Left hindlimb (tissue), 1 donor: Measurements from ENCODE around the gene ECI1.
A peak's percentile ranks its signal among the peaks of the same experiment; 100 is the strongest.

Source experiments
- DNase-seq: peaks from one replicate; pipeline ENCODE4 v3.0.0-alpha.2; 2018

ECI1 gene

DNA sequence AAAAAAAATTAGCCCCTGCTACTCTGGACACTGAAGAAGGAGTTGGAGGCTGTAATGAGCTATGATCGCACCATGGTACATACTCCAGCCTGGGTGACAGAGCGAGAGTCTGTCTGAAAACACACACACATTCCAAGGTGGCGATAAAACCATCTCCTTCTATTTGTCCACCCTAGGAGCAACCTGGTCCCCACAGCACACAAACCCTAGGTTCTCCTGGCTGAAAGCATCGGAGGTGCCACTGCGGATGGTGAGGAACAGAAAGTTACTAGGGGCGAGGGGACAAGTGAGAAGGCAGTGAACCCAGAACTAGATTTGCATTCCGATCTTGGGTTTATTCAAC lies 1.4 kb upstream of the ECI1 start:
- no peak for DNase-seq

DNA sequence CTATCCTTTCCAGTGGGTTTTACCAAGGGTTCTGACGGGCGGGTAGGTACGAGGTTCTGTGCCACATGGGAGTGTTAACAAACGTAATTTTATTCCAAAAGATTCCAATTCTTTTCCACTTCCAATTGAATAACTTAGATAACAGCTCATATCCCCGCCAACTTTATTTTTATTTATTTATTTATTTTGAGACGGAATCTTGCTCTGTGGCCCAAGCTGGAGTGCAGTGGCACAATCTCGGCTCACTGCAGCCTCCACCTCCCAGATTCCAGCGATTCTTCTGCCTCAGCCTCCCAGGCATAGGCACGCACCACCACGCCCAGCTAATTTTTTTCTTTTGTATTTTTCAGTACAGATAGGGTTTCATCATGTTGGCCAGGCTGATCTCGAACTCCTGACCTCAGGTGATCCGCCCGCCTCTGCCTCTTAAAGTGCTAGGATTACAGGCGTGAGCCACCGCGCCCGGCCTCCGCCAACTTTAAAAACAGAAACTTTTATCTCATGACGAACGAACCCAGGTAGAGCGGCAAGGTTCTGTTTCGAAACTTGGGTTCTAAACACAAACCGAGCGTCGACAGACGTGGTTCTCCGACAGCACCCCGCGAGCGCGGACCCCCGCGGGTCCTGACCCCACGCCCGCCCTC lies 613 bp downstream of the ECI1 start:
- DNase-seq: peak; percentile 29

DNA sequence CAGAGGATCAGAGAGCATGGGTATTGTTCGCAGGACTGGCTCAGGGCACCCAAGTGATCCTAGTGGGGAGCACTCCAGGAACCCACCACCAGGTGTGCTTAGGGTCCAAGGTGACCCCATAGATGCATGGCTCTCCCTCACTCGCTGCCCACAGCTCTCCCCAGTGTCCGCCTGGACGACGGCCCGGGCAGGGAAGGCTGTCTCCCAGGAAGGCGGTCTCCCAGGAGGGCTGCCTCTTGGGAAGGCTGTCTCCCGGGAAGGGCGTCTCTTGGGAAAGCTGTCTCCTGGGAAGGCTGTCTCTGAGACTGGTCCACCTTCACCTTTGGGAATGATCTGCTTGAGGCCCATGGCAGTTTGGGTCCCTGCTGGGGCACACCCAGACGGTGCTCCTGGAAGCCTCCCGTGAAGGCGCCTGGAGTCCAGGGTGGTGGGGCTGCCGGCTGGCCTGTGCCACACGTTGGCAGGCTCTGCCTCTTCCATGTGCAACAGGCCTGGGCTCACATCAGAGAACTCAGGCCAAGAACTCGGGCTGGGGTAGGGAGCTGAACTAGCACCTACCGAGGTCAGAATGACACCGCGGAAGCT lies 5.0 kb downstream of the ECI1 start:
- DNase-seq: peak; percentile 31

DNA sequence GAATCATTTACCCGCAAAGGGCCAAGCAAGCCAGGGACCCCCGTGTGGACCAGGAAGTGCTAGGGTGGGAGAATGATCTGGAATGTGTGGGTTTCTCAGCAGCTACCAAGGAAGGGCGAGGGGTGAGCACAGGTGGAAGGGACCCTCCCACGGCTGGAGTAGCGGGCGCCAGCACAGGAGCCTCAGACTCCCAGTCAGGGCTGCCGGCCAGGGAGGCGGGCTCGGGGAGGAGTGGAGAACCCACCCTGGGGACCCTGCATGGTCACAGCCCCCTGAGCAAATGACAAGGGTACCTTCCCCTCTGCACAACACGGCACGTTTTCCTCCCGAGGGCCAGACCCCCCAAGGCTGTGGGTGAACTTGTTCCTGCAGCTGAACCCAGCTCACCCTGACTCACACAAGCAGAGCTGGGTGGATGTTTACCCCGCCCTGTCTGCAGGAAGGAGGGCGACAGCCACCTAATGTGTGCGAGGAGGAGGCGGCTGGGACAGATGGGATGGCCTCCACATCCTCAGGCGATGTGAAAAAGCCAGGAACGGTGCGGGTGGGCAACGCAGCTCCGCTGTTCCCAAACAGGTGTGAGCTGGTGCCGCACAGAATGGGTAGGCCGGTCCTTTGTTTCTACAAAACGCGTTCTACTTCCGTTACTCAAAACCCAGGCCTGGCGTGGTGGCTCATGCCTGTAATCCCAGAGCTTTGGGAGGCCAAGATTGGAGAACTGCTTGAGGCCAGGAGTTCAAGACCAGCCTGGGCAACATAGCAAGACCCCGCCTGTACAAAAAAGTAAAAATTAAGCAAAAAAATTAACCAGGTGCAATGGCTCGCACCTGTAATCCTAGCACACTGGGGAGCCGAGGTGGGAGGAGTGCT lies 6.2 kb downstream of the ECI1 start:
- DNase-seq: no peak

DNA sequence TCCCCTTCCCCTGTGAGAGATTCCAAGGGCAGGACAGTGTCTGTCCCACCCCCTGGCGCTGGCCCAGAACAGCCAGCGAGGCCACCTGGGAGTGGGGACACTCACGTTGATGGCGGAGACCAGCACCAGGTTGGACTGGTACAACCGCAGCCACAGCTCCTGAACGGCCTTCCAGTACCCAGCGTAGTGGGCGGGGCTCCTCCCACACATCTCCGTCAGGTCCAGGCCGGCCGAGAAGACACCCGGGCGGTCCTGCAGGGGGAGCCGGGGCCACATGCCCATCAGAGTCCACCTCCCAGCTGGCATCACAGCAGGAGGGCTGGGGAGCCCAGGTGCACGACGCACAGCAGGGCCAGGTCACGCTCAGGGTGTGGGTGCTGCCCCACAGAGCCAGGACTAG lies 7.1 kb downstream of the ECI1 start:
- DNase-seq: peak; percentile 36

DNA sequence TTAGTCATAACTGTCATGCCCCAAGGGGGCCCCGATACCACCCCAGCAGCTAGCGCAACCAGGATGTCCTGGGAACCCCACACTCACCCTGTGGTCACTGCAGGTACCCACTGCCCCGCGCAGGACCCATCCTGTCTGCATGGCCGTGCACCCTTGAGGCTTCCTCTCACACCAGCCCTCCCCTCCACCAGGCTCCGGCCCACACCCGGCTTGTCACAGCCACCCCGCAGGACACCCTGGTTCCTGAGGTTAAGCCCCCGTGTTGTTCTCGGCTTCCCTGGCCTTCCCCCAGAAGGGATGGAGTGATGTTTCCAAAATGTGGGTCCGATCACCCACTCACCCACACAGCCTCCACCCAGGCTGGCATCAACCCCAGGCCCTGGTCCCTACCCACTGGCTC lies 7.6 kb downstream of the ECI1 start:
- peak; percentile 29 for DNase-seq

DNA sequence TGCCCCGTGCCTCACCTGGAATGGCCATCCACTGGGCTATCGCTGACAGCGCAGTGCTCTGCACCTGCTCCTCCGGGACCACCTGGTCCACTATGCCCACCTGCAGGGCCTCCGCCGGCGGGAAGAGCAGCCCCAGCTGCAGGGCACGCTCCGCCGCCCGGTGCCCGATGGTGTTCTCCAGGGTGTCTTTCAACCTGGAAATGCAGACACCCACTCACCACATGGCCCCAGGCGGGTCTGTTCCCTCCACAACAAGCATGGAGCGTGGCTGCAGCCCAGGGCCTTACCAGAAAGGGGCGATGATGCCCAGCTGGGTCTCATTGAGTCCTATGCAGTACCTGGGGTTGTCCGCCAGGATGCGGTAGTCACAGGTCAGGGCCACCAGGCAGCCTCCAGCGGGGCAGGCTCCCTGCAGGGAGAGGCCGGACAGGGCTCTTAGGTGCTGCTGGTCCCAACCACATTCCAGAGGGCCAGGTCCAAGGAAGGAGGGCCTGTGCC lies 8.3 kb downstream of the ECI1 start:
- no peak for DNase-seq

DNA sequence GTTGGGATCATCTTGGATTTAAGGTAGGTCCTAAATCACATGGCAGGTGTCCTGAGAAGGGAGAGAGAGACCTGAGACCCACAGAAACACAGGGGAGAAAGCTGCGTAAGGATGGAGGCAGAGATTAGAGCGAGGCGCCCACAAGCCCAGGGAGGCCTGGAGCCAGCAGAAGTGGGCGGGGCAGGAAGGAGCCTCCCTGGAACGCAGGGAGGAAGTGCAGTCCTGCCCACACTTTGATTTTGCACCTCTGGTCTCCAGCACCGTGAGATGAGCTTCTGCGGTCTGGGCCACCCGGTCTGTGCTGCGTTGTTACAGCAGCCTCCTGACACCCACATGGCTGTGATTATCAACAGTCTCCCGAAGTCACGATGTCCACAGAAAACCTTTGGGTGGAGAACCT lies 8.8 kb downstream of the ECI1 start:
- DNase-seq: no peak

DNA sequence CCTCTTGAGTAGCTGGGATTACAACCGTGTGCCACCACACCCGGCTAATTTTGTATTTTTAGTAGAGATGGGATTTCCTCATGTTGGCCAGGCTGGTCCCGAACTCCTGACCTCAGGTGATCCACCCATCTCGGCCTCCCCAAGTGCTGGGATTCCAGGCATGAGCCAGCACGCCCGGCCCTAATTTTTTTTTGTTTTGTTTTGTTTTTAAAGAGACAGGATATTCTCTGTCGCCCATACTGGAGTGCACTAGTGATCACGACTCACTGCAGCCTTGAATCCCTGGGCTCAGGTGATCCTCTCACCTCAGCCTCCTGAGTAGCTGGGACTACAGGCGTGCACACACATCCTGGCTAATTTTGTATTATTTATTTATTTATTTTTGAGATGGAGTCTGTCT lies 11.1 kb downstream of the ECI1 start:
- DNase-seq: peak; percentile 16

DNA sequence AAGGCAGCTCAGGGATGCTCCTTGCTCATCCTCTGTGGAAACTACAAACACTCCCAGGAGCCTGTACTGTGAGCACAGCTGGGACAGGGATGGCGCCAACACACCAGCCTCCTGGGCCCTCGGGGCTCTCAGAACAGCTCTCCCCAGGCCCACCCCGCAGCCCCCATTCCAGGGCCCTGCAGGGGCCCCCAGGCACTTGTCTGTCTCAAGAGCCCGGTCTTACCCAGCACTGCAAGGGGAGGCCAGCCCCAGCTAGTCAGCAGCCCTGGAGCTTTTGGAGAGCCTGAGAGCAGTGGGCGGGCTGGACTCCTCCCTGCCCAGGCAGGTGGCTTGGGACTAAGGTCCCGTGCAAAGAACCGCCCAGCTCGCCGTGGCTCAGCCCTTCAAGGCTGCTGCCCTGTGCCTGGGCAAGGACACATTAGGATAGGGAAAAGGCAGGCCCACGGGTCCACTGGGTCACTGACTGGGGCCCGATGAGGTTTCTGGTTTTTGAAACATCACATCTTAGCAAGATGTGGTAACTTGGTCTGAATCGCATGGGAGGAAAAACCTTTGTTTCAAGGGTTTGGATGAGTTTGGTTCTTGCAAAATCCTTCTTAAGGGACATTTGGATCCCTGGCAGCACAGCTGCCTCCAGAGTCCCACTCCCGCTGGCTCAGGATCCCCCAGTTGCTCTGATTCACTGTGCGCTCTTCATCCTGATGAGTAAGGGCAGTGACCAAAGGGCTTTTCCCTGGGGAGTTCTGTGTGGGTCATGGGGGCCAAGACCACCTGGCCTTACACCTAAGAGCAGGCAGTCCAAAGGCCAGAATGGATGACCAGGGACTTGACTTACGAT lies 12.3 kb downstream of the ECI1 start:
- DNase-seq: no peak

DNA sequence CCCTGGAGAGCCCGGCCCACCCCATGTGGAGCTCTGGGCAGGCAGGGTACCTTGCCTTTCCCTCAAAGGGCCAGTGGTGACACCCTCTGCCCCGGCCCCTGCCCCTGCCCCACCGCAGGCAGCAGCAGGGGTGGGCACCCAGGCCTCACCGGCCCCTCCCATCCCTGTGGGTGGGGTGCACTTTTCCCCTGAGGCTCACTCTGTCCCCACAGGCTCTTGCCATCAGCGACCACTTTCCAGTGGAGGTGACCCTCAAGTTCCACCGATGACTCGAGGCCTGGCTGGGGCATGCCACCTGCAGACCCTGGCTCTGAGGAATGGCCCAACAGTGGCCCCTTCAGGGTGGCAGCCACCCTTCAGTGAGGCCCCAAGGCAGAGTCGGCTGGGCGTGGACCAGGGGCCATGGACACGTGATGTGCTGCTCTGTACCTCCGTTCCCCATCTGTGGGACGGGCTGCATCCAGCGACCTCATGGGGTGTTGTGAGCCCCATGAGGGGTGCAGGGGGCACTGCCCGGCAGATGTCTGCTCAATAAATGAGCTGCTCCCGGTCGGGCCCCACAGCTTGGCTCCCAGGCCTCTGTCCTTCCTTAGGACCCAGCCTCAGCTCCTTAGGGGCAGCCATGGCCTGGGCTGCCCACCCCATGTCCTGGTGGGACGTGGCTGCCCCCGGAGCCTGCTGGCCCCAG lies 13.1 kb downstream of the ECI1 start:
- no peak for DNase-seq

DNA sequence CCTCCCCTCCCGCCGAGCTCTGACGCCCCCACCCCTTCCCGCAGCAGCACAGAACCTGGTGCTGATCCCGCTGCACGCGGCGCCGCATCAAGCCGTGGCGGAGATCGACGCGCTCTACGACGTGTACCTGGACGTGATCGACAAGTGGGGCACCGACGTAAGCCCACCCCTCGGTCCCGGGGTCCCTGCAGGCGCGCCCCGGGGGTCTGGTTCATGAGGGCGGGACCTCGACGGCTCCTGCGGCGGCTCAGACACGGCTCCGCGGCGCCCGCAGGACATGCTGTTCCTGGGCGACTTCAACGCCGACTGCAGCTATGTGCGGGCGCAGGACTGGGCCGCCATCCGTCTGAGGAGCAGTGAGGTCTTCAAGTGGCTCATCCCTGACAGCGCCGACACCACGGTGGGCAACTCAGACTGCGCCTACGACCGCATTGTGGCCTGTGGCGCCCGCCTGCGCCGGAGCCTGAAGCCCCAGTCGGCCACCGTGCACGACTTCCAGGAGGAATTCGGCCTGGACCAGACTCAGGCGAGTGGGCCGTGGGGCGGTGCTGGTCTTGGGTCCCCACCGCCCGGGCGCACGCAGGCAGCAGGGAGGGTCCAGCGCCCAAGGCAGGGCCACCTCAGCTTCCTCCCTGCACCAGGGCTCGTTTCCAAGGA lies 13.8 kb downstream of the ECI1 start:
- no peak for DNase-seq

DNA sequence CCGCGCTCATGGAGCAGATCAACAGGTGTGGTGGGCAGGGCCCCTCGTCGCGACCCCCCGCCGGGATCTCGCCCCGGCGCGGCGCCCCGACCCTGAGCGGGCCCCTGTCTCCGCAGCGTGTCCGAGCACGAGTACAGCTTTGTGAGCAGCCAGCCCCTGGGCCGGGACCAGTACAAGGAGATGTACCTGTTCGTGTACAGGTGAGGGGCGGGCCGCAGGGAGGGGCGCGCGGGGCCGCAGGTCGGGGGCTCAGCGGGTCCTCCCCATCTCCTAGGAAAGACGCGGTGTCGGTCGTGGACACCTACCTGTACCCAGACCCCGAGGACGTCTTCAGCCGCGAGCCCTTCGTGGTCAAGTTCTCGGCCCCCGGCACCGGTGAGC lies 14.3 kb downstream of the ECI1 start:
- DNase-seq: no peak

DNA sequence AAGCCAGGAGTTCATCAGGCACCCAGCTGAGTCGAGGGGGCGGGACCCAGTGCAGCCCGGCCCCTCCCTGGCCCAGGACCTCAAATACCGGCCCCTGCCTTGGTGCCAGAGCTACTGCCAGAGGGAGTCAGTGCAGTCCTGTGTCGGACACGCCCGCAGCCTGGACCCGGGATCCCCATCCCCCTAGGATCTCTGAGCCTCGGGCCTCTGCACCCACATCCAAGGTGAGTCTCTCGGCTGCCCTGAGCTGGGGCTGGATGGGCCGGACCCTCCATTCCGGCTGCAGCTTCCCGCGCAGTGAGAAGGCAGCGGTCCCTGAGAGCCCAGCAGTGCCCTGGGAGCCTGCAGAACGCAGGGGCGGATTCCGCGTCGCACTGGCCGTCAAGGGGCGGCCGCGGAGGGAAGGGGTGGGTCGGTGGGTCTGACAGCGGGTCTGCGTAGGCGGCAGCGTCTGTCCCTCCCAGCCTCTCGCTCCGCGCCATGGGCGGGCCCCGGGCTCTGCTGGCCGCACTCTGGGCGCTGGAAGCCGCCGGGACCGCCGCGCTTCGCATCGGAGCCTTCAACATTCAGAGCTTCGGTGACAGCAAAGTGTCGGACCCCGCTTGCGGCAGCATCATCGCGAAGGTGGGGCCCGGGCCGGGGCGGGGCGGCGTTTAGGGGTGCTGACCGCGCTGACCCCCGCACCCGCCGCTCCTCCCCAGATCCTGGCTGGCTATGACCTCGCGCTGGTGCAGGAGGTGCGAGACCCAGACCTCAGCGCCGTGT lies 14.9 kb downstream of the ECI1 start, which contains the start of gene DNASE1L2:
DNASE1L2 (plus strand) TSS at position 108 of the 765 bp plus-strand sequence; CDS start at position 481, 373 bp downstream.
- peak; percentile 63 for DNase-seq

DNA sequence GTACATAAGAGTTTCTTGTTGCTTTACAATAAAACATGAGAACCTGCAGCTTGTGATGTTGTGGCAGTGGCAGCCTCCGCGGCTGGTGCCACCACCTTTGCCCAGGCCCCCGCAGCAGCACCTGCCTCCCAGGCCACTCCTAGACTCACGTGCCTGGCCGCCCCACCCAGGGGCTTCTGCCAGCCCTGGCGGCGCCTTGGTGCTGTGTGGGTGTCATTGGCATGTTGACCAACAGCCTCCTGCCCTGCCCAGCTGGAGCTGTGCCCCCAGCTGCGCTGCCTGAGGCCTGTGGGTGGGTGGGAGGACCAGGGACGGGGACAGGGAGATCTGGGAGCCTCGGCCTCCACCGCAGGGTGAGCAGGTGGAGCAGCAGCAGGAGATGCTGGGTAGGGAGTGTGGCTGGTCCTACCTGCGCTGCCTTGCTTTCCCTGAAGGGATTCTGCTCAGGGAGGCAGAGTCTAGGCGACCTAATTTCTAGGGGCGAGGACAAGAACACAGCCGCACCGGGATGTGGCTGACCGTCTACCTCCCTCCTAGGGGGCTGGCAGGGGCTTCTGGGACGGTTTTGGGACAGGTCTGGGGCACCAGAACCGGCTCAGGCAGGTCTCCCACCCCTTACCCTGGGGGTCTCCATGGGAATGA lies 15.6 kb downstream of the ECI1 start:
- no peak for DNase-seq

DNA sequence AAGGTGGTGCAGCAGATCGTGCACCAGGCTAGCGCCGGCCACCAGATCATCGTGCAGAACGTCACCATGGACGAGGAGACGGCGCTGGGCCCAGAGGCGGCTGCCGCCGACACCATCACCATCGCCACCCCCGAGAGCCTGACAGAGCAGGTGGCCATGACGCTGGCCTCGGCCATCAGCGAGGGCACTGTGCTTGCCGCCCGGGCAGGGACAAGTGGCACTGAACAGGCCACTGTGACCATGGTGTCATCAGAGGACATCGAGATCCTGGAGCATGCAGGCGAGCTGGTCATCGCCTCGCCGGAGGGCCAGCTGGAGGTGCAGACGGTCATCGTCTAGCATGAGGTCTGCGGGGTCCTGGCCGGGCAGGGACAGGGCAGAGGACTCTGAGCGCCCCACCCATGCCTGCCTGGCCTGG lies 16.1 kb downstream of the ECI1 start:
- DNase-seq: no peak

DNA sequence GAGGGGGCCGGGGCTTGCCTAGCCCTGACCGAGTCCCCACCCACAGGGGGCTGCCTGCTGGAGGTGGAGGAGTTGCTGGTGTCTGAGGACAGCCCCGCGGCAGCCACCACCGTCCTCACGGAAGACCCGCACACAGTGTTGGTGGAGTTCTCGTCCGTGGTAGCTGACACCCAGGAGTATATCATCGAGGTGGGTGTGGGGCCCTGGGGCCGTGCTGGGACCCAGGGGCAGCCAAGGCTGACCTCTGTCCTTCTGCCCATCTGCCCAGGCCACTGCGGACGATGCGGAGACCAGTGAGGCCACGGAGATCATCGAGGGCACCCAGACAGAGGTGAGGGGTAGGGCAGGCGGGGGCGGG lies 16.6 kb downstream of the ECI1 start:
- DNase-seq: no peak

DNA sequence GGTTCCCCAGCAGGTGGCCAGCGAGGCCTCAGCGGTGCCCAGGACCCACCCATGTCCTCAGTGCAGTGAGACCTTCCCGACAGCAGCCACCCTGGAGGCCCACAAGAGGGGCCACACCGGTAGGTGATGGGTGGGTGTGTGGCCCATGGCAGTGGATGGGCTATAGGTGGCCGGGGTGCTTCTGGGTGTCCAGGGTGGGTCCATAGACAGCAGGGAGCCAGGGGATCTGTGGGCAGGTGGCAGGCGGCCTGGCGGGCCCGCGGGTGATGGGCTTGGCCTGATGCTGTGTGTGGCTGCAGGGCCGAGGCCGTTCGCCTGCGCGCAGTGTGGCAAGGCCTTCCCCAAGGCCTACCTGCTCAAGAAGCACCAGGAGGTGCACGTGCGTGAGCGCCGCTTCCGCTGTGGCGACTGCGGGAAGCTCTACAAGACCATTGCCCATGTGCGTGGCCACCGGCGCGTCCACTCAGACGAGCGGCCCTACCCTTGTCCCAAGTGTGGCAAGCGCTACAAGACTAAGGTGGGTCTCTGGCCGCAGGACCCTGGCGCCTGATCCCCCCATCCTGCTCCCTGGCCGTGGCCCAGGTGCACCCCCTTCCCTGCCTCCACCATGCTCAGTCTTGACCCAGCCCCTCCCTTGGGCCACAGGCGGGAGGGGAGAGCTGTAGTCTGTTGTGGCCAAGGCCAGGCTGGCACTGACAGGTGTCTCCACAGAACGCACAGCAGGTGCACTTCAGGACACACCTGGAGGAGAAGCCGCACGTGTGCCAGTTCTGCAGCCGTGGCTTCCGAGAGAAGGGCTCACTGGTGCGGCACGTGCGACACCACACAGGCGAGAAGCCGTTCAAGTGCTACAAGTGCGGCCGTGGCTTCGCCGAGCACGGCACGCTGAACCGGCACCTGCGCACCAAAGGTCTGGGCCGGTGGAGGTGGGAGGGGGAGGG lies 17.2 kb downstream of the ECI1 start:
- no peak for DNase-seq

DNA sequence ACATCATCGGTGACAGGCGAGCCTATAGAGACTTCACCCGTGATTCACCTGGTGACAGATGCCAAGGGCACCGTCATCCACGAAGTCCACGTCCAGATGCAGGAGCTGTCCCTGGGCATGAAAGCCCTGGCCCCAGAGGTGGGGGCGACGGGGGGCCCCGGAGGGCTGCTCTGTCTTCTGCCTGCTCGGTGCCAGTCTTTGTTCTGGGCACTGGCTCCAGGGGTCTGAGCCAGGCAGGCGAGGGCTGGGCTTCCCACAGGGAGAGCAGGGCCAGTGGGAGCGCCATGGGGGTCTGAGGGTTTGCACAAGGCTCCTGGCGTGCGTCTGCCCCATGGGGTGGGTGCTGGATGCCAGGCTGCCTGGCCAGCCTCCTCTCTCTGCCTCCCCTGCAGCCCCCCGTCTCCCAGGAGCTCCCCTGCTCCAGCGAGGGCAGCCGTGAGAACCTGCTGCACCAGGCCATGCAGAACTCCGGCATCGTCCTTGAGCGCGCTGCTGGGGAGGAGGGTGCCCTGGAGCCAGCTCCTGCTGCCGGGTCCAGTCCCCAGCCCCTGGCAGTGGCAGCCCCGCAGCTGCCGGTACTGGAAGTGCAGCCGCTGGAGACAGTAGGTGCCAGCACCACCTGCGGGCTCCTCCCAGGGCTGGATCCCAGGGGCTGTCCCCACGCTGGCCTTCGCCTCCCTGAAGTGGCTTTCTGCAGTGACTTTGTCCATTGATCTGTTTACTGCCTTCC lies 18.2 kb downstream of the ECI1 start:
- DNase-seq: no peak
